Measurements from ENCODE around the gene ZNF358.
A peak's percentile ranks its signal among the peaks of the same experiment; 100 is the strongest.
"Not testable (repeated sequence)": the region's sequence is repeated elsewhere in the genome, so short reads cannot be mapped to it uniquely, and the experiment has no call there.

ZNF358 gene

DNA sequence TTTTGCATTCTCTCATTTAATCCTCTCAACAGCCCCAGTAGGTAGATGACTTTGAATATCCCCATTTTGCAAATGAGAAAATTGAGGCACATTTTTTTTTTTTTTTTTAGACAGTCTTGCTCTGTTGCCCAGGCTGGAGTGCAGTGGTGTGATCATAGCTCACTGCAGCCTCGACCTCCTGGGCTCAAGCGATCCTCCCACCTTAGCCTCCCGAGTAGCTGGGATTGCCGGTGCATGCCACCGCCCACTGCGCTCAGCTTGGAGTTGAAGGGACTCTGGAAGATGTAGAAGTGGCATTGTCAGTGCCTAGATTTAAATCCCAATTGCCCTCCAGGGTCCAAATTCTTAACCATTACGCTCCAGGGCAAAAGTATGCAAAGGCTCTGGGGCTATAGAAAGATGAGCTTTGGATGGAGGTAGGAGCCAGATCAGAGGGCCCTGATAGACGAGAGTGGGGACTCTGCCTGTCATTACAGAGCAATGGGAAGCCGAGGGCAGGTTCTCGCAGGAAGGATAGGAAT is 5.7 kb downstream of the ZNF358 start:
- DNase-seq = no peak

DNA sequence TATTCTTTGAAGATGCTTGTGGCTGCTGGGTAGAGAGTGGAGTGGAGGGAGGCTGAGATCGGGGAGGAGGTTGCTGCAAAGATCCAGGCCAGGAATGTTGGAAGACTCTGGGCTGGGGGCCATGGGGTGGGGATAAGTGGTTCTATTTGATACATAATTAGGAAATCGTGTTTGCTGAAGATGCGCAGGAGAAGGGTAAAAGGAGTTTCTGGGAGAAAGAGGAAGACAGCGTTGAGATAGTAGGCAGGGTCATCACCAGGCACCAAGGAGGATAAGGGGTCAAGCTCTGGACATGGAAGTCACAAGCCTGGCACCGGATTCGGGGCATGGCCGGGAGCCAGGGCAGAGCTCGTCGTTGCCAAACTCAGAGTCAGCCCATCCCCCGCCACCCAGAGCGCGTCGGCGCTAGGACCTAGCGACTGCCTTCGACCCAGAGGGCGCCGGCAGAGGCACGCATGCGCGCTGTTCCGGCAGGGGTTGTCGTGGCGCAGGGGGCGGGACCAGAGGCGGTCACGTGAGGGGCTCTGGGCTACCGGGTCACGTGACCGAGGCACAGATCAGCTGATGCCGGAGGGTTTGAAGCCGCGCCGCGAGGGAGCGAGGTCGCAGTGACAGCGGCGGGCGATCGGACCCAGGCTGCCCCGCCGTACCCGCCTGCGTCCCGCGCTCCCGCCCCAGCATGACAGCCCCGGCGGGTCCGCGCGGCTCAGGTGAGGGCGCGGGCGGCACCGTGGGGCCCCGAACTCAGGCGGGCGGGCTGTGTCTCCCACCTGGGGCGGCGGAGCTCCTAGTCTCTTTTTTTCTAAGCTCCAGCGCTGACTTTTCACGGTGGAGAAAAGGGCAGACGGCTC is 6.4 kb downstream of the ZNF358 start, which contains the start of gene MCOLN1:
MCOLN1 (plus strand) TSS at position 553 of the 851 bp plus-strand sequence; CDS start at position 680, 127 bp downstream.
- DNase-seq = peak; percentile 100

DNA sequence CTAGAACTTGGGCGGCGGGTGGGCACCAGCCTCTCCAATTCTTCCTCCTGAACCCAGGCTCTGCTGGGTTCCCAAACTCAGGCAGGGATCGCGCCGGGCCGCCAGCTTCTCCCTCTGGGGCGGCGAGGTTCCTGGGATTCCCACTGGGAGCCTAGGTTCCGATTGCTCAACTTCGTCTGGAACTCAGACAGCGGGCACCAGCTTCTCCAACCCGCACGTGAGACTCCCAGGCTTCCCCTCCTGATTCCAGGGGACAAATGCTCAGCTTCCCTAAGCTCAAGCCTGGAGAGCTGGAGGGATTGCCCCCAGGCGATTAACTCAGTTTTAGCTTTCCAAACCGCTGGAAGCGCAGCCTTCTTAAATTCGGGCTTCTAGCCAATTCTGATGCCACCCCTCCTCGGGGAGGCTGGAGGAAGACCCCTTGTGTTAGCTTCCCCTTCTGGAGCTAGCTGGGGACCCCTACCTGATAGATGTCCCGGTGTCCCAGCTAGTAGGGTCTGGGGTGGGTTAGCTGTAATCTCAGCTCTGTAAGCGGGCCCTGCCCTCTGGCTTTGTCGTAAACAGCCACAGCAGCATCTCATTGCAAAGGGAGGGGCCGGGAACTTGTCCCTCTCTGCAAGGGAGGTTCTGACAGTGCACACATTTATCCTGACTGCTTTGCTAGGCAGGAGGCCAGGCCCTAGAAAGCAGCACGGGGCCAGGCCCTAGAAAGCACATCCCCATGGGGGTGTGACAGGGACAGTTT is 7.2 kb downstream of the ZNF358 start:
- no peak for DNase-seq

DNA sequence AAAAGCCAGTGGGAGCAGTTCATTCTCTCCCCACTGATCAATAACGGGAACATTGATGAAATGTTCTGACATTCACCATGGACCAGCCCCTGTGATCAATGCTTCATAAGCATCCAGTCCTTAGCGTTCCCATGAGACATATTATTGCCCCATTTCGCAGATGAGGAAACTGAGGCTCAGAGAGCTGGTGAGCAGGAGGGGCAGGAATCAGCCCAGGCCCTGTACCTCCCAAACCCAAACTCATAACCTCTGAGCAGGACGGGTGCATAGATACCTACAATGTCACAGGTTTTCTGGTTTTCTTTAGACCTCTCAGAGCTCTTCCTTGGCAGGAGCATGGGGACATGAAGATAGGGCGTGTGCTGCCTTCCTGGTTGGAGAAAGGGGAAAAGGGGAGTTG is 8.6 kb downstream of the ZNF358 start:
- DNase-seq = no peak

DNA sequence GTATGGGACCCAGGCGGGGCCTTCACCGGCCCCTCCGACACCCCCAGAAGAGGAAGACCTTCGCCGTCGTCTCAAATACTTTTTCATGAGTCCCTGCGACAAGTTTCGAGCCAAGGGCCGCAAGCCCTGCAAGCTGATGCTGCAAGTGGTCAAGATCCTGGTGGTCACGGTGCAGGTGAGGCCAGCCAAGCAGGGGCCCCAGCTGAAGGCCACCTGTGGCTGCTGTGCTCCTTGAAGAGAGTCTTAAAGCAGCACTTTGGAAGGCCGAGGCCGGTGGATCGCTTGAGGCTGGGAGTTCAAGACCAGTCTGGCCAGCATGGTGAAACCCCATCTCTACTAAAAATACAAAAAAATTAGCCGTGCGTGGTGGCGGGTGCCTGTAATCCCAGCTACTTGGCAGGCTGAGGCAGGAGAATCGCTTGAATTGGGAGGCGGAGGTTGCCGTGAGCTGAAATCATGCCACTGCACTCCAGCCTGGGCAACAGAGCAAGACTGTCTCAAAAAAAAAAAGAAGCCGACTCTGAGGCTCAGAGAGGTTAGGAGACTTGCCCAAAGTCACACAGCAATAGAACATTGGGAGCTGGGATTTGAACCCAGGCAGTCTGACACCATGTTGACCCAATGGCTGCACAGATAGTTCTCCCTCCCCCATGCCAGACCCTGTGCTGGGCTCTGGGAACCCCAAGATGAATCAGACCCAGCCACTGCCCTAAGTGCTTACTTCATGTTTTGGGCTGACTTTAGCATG is 9.3 kb downstream of the ZNF358 start:
- DNase-seq = no peak

DNA sequence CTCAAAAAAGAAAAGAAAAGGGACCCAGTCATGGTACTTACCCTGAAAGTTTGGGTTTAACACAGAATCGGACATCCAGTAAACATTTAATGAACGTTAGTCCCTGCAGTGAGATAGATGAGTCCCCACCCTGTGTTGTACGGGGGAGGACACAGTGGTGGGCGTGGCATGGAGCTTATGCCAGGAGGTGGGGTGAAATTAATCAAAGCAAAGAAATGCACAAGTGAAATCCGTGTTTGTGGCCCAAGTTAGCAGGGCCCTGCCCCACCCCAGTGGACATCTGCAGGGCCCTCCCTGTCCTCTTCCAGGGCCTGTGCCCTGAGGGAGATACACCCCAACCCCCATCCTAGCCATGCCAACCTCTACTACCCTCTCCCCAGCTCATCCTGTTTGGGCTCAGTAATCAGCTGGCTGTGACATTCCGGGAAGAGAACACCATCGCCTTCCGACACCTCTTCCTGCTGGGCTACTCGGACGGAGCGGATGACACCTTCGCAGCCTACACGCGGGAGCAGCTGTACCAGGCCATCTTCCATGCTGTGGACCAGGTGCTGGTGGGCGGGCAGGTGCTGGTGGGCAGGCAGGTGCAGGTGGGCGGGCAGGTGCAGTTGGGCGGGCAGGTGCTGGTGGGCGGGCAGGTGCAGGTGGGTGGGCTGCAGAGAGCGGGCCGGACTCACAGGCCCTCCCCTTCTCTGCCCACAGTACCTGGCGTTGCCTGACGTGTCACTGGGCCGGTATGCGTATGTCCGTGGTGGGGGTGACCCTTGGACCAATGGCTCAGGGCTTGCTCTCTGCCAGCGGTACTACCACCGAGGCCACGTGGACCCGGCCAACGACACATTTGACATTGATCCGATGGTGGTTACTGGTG is 10.4 kb downstream of the ZNF358 start:
- DNase-seq = no peak

DNA sequence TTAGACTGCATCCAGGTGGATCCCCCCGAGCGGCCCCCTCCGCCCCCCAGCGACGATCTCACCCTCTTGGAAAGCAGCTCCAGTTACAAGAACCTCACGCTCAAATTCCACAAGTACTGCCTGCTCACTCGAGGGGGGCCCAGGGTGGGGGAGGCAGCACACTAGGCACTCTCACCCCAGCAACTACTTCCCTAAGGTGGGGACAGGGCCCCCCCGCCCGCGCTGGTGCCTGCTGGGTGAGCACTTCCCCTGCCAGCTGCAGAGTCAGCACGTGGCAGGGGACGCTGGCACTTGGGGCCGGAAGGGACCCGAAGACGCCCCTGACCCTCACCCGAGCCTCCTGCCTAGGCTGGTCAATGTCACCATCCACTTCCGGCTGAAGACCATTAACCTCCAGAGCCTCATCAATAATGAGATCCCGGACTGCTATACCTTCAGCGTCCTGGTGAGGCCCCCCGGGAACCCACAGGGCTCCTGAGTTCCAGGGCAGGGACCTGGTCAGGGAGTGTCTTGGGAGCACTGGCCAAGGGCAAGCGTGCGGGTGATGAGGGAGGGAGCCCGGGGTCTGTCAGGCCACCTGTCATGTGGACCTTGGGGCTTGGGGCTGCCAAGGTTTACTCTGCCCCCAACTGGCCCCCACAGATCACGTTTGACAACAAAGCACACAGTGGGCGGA is 11.8 kb downstream of the ZNF358 start:
- no peak for DNase-seq

DNA sequence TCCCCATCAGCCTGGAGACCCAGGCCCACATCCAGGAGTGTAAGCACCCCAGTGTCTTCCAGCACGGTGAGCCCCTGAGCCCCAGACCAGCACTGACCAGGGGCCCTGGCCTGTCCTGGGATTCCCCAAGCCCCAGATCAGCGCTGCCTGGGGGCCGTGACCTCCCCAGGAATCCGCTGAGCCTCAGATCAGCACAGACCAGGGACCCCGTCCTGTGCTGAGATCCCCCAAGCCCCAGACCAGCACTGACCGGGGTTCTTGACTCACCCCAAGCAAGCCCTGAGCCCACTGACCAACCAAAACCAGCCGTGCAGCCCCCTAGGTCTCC is 12.3 kb downstream of the ZNF358 start:
- DNase-seq = no peak

DNA sequence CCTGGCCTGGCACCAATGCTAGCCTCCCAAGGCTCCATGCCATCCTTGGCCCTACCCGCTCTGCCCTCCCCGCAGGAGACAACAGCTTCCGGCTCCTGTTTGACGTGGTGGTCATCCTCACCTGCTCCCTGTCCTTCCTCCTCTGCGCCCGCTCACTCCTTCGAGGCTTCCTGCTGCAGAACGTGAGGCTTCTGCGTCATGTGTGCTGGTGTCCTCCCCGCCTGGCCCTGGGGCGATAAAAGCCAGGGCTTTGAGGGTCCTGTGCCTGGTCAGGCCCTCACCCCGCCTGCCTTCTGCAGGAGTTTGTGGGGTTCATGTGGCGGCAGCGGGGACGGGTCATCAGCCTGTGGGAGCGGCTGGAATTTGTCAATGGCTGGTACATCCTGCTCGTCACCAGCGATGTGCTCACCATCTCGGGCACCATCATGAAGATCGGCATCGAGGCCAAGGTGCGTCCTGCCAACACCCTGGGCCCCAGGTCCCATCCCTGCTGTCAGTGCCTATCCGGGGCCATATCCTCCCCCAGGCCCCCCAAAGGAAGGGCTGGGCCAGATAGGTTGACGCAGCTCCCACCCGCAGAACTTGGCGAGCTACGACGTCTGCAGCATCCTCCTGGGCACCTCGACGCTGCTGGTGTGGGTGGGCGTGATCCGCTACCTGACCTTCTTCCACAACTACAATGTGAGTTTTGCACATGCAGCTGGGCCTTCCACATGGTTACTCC is 12.8 kb downstream of the ZNF358 start:
- no peak for DNase-seq

DNA sequence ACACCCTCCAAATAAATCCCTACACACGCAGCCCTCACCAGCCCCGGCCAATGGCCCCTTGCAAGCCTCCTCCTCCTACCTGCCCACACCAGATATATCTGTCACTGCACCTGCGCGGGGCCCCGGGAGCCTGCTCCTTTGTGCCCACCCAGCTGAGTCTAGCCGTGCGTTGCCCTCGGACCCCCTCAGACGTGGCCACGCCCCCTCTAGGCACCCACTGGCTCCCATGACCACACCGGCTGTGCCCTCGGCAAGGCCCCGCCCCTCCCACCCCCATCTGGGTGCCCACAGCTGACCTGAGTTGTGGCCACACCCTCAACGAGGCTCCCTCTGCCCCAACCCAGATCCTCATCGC is 13.3 kb downstream of the ZNF358 start:
- no peak for DNase-seq

DNA sequence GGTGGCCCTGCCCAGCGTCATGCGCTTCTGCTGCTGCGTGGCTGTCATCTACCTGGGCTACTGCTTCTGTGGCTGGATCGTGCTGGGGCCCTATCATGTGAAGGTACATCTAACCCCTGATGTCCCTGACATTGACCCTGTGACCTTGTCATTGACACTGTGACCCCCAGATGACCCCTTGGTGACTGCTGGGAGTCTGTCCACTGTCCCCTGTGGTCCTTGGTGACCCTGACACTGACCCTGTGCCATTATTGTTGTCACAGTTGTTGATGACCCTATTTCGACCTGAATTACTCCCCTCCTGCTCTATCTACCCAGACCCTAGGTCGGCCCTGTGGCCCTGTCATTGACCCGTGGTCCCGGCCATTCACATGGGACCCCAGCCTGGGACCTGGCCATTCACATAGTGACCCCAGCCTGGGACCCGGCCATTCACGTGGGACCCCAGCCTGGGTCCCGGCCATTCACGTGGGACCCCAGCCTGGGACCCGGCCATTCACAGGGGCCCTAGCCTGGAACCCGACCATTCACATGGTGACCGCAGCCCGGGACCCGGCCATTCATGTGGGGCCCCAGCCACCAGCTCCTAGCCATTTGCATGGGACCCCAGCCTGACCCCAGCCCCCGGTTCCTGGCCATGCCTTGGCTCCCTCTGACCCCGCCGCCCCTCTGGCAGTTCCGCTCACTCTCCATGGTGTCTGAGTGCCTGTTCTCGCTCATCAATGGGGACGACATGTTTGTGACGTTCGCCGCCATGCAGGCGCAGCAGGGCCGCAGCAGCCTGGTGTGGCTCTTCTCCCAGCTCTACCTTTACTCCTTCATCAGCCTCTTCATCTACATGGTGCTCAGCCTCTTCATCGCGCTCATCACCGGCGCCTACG is 13.9 kb downstream of the ZNF358 start:
- no peak for DNase-seq

DNA sequence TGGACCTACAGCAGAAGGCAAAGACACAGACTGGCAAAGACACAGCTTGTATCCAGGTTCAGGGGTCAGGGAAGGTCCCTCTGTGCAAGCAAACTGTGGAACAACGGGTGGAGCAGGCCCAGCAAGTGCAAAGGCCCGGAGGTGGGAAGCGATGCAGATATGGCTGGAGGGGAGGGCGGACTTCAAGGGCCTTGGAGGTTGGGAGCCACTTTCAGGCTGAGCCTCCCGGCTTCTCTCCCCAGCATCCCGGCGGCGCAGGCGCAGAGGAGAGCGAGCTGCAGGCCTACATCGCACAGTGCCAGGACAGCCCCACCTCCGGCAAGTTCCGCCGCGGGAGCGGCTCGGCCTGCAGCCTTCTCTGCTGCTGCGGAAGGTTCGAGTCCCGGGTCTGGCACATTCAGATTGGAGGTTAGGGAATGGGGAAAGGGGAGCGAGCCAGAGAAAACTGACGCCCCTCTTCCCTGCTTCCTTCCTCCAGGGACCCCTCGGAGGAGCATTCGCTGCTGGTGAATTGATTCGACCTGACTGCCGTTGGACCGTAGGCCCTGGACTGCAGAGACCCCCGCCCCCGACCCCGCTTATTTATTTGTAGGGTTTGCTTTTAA is 17.5 kb downstream of the ZNF358 start:
- no peak for DNase-seq

DNA sequence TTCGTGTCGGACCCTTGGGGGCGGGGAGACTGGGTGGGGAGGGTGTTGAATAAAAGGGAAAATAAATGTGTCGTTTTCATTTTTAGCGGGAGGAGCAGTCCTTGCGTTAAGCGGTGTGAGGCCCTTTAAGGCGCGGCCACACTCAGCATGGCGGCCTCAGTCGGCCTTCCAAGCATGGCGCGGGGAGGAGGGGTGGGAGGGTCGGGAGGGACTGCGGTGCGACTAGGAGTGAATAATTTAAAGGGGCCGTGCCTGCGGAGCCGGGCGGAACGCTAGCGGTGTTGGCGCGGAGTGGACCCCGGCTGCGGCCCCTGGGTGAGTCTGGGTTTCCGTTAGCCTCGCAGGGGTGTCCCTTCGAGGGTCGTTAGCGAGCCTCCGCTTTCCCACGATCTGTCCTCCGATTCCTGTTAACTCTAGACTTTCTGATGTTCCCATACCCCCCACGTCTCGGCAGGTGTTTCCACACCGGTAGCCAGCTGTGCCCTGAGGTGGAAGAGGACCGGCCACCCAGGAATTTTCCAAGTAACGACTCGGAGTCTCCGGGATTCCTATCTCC is 18.1 kb downstream of the ZNF358 start:
- DNase-seq = peak; percentile 78

DNA sequence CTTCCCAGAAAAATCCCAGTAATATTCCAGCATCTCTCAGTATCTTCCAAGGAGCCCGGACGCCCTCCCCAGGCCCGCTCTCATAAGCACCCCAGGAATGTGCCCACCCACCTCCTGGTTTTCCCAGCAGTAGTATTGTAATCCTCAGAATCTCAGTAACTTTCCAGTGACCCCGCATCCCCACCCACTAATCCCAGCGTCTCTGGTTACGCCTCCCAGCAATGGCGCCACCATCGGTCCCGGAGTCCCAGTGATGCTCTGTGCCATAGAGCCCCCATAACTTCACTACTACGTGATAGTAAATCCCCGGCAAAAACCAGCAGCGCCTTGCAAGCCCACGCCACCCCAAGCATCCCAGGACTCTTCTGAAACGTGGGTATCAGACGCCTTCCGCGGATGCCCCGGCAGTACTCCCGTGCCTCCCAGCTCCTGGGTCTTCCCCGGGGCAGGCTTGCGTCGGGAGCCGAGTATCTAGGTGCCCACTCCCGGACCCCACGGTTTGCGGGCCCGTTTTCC is 18.7 kb downstream of the ZNF358 start:
- peak; percentile 35 for DNase-seq

DNA sequence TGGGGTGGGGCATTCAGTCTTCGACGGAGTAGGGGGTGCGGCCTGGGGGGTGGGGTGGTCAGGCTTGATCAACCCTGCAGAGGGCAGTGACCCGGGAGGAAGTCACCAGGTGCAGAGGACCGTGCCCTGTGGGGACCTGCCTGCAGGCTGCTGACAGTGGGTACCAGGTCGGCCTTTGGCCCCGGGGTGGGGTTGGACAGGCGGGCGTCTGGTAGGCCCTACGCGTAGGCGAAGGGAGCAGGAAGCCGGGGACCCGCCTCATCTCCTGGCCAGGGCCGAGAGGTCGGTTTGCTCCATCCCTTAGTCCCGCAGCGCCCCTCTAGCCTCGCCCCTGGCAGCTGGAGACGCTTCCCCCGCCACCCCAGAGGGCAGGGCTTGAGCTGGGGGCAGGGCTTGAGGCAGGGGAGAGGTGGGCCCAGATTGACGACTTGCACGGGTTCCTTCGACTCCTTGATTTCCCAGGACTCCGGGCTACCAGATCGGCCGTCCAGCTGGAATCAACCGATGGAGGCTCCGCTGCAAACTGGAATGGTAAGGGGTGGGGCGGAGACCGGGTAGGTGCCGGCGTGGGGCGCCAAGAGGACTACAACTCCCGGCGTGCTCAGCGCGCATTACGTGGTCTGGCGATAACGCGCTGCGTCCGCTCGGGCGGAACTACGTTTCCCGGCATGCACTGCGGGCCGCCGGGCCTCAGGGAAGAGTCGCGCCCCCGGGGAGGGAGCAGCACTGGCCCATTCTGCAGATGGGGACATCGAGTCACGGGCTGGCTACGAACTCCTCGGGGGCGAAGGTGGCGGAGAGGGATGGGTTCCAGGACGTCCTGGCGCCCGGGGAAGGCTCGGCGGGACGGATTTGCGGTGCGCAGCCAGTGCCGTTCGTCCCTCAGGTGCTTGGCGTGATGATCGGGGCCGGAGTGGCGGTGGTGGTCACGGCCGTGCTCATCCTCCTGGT is 19.4 kb downstream of the ZNF358 start, which contains the start of gene PNPLA6:
PNPLA6 (plus strand) TSS at position 671 of the 951 bp plus-strand sequence; CDS start at position 743, 72 bp downstream.
- peak; percentile 94 for DNase-seq

DNA sequence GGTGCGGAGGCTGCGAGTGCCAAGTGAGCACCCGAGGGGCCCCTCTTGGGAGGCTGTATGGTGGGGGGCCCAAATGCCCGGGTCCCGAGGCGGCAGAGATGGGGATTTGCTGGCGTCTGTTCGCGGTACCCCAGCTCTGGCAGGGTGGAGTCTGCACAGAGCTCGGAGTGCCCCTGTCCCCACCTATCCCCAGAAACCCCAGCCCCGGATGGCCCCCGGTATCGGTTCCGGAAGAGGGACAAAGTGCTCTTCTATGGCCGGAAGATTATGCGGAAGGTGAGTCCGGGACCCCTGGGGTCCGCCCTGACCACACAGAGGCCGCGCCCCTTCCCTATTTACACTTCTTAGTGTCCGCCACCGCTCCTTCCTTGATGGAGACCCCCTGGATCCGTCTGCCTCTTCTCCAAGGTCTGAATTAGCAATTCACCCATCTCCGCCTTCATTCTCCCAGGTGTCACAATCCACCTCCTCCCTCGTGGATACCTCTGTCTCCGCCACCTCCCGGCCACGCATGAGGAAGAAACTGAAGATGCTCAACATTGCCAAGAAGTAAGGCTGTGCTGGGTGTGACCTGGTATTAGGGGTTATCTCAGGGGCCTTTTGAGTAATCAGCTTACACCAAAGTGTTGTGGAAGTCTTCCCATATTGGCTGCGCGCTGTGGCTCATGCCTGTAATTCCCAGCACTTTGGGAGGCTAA is 20.2 kb downstream of the ZNF358 start:
- DNase-seq = no peak

DNA sequence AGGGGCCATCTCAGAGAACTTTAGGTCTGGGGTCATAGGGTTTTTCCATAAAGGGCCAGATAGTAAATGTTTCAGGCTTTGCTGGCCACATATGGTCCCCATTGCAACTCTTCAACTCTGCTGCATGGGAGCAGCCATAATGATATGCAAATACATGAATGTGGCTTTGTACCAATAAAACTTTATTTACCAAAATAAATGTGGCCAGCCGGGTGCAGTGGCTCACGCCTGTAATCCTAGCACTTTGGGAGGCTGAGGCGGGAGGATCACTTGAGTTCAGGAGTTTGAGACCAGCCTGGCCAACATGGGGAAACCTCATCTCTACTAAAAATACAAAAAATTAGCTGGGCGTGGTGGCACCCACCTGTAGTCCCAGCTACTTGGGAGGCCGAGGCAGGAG is 23.1 kb downstream of the ZNF358 start:
- DNase-seq = not testable (repeated sequence)

Data from stimulated activated CD4-positive, alpha-beta T cell treated with anti-CD3 and anti-CD28 coated beads, Interleukin-12 subunit alpha, Interleukin-12 subunit beta, amount 100 ng/mL, for 4 hours (primary cell).